ENCODE results near the gene LINC00237. TPM values are rescaled to one million over a fixed set of nuclear protein-coding genes. Genes with fewer than 3 reads are reported as not detected.

Gene LINC00237
- polyA plus RNA-seq, 2 donors: not detected

DNA sequence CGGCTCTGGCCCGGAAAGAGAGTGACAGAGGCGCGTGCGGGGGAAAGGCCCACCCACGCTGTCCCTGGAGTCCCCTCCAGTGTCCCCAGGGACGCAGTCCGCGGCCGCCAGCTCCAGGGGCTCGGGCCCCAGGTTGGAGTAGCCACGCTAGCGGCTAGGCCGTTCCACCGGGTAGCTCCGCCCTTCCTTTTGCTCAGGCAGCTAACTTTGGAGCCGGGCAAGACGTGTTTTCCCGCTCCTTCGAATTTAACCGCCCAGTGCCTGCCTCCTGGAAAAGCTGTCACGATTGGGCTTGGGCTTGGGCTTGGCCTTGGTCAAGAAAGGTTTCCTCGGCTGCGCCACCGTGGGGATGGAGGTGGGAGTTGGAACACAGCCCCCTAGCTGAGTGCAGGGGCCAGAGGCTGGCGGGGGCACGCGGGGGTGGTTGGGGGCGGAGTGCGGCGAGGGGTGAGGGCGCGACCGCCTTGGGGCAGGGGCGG, 4.7 kb downstream of the LINC00237 start:
- 7 to 9% methylated on average over 26 to 35 of the region's 35 CpGs for WGBS, 2 donors
- Histone ChIP-seq H3K4me1 (ENCODE audit: control insufficient read depth in 2 of 2, insufficient read depth in 2 of 2, low read length in 1 of 2) (peaks cover 20 to 34% of the 10 kb centered on the region in 2 donors), H3K9me3 (ENCODE audit: control insufficient read depth in 2 of 2, insufficient read depth in 1 of 2, low read depth in 1 of 2, low read length in 1 of 2) (peaks cover 0 to 3% of the 10 kb centered on the region in 2 donors), H3K27ac (ENCODE audit: low read depth in 2 of 2, low read length in 1 of 2) (no peak overlapping the region), H3K36me3 (ENCODE audit: control insufficient read depth in 2 of 2, insufficient read depth in 2 of 2, low read length in 1 of 2) (no peaks in the 10 kb centered on the region), H3K27me3 (ENCODE audit: control insufficient read depth in 1 of 2, insufficient read depth in 2 of 2, low read length in 2 of 2) (peaks cover 7 to 56% of the 10 kb centered on the region in 2 donors), H3K4me3 (ENCODE audit: low read depth in 1 of 2, low read length in 2 of 2) (peak overlapping the region; percentile 15 to 60)

DNA sequence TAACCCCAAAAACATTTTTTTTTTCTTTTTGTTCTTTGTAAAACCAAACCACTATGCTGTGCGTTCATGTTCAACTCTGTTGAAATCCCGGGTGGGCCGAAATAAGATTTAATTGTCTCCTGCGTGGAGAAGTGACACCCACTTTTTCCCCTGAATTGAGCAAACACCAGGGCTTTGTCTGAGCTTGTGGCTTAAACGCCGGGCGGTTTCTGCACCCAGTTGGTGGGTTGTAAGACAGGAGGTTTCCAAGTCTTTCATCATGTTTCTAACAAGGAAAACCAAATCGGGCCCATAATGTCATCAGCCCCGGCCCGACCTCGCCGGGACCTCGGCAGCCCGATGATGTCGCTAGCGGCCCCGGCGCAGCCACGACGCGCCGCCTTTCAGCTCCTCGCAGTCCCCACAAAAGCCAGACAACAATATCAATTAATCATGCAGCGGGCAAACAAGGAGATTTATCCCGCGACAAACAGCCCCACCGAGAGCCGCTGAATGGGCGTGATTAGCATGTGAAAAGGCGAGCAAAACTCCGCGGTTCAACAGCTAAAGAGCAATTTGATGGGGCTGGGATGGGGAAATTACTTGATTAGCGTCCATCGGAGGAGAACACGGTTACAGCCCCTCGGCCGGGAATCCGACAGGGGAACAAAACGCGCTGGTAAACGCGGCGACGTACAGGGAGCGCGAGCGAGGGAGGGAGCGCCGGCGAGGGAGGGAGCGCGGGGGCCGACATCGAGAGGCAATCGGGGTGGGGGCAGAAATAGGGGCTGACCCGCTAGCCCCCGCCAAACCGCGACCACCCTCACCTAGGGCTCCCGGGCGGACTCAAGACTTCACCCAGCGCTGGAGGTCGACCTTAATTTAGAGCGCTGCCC, 5.3 kb downstream of the LINC00237 start:
- peak overlapping the region; percentile 18 to 60 for H3K4me3 ChIP-seq (ENCODE audit: low read depth in 1 of 2, low read length in 2 of 2)
- peaks cover 0 to 3% of the 10 kb centered on the region in 2 donors for H3K9me3 ChIP-seq (ENCODE audit: control insufficient read depth in 2 of 2, insufficient read depth in 1 of 2, low read depth in 1 of 2, low read length in 1 of 2)
- peaks cover 4 to 55% of the 10 kb centered on the region in 2 donors for H3K27me3 ChIP-seq (ENCODE audit: control insufficient read depth in 1 of 2, insufficient read depth in 2 of 2, low read length in 2 of 2)
- 5 to 6% methylated on average over 63 to 64 of the region's 64 CpGs for WGBS, 2 donors
- H3K4me1 ChIP-seq (ENCODE audit: control insufficient read depth in 2 of 2, insufficient read depth in 2 of 2, low read length in 1 of 2): peaks cover 20 to 30% of the 10 kb centered on the region in 2 donors
- no peaks in the 10 kb centered on the region for H3K36me3 ChIP-seq (ENCODE audit: control insufficient read depth in 2 of 2, insufficient read depth in 2 of 2, low read length in 1 of 2)
- no peak overlapping the region for H3K27ac ChIP-seq (ENCODE audit: low read depth in 2 of 2, low read length in 1 of 2)

DNA sequence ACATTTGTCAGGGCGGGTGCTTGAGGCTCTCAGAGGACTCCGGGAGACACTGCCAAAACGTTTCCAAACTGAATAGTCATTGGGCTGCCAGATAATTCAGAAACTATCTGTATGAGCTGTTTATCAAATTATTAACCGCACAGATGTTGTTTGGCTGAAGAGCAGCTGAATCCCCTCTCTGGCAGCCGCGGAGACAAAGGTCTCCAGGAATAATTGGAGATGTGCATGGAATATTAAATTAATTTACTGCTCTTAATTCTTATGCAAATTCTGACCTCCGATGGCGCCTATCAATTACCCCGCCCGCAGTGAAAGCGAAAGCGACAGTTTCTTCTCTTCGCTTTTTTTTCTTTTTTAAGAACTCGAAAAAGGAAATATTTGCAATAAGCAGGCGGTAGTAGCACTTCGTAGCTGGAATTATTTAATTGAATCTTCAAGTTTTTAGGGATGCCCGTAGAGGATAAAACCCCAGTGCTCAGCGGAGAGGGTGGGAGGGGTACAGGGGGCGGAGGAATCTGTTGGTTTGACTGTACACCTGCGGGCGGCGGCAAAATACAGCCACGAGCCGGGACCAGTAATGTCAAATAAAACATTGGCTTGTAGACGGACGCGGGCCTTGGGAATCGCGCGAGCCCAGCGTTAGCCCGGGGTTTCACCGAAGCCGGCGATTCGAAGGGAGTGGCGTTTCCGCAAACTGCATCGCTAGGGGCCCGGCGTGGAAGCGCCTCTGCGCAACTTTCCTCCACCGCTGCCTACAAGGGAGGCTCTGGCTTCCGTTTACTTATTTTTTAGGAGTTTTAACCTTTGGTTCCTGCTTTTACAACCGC, 6.2 kb downstream of the LINC00237 start:
- H3K4me1 ChIP-seq (ENCODE audit: control insufficient read depth in 2 of 2, insufficient read depth in 2 of 2, low read length in 1 of 2): peaks cover 15 to 23% of the 10 kb centered on the region in 2 donors
- H3K36me3 ChIP-seq (ENCODE audit: control insufficient read depth in 2 of 2, insufficient read depth in 2 of 2, low read length in 1 of 2): no peaks in the 10 kb centered on the region
- H3K27ac ChIP-seq (ENCODE audit: low read depth in 2 of 2, low read length in 1 of 2): no peak overlapping the region
- H3K4me3 ChIP-seq (ENCODE audit: low read depth in 1 of 2, low read length in 2 of 2): peak overlapping the region; percentile 18 to 60
- peaks cover 4 to 46% of the 10 kb centered on the region in 2 donors for H3K27me3 ChIP-seq (ENCODE audit: control insufficient read depth in 1 of 2, insufficient read depth in 2 of 2, low read length in 2 of 2)
- 4 to 7% methylated on average over 46 of the region's 46 CpGs for WGBS, 2 donors
- H3K9me3 ChIP-seq (ENCODE audit: control insufficient read depth in 2 of 2, insufficient read depth in 1 of 2, low read depth in 1 of 2, low read length in 1 of 2): peaks cover 0 to 3% of the 10 kb centered on the region in 2 donors

DNA sequence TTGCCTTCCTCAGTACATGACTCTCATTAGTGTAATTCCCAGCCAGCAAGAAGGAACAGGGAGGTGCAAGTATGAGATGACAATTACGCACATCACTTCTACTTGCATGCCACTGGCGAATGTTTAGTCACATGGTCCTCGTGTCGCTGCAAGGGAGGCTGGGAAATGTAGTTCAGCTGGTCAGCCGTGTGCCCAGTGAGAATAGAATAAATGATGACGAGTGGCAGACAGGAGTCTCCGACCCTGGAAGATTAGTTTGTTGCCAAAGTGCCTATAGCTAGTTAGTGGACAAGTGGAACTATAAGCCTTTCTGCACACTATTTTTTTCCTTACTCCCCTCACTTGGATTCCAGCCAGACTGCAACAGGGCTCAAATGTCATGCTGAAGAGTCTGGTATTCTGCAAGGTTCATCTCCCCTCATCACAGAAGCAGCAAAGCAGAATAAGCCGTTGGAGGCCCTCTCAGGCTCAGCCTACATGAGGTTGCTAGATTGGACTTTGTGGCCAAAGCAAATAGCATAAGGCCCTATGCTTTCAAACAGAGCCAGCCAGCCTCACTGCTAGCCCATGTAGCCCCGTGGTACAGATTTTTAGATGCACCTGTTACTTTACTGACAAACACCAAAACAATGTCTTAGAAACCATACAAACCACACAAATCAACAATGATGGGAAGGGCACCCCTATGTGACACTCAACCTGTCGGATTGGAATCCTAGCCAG, 9.7 kb downstream of the LINC00237 start:
- WGBS, 2 donors: 40 to 44% methylated on average over 10 of the region's 10 CpGs

DNA sequence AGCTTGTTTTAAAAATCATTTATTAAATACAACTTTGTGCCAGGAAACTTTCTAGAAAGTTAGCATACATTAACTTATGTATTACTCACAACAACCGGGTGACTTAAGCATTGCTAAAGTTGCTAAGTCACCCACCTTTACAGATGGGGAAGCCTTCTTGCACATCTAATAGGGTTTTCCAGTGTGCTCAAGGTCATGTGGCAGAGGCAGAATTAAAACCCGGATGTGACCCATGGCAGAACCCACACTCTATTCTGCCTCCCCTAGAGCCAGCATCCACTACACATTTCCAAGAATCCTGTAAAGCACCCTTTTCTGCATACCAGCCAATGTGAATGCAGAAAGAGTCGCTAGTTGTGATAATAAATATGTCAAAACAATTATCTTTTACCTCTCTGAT, 13.4 kb downstream of the LINC00237 start:
- Histone ChIP-seq H3K27me3 (ENCODE audit: control insufficient read depth in 1 of 2, insufficient read depth in 2 of 2, low read length in 2 of 2) (peaks cover 0 to 4% of the 10 kb centered on the region in 2 donors), H3K27ac (ENCODE audit: low read depth in 2 of 2, low read length in 1 of 2) (no peak overlapping the region), H3K36me3 (ENCODE audit: control insufficient read depth in 2 of 2, insufficient read depth in 2 of 2, low read length in 1 of 2) (no peaks in the 10 kb centered on the region), H3K9me3 (ENCODE audit: control insufficient read depth in 2 of 2, insufficient read depth in 1 of 2, low read depth in 1 of 2, low read length in 1 of 2) (no peaks in the 10 kb centered on the region), H3K4me3 (ENCODE audit: low read depth in 1 of 2, low read length in 2 of 2) (no peak overlapping the region), H3K4me1 (ENCODE audit: control insufficient read depth in 2 of 2, insufficient read depth in 2 of 2, low read length in 1 of 2) (peaks cover 0 to 2% of the 10 kb centered on the region in 2 donors)
- 68 to 78% methylated on average over 3 of the region's 3 CpGs for WGBS, 2 donors

More for the DNA sequence above, 9.7 kb downstream of the LINC00237 start:
- H3K4me1 ChIP-seq (ENCODE audit: control insufficient read depth in 2 of 2, insufficient read depth in 2 of 2, low read length in 1 of 2): peaks cover 2 to 11% of the 10 kb centered on the region in 2 donors
- H3K27ac ChIP-seq (ENCODE audit: low read depth in 2 of 2, low read length in 1 of 2): no peak overlapping the region
- H3K9me3 ChIP-seq (ENCODE audit: control insufficient read depth in 2 of 2, insufficient read depth in 1 of 2, low read depth in 1 of 2, low read length in 1 of 2): peaks cover 0 to 3% of the 10 kb centered on the region in 2 donors
- no peak overlapping the region for H3K4me3 ChIP-seq (ENCODE audit: low read depth in 1 of 2, low read length in 2 of 2)
- peaks cover 0 to 20% of the 10 kb centered on the region in 2 donors for H3K27me3 ChIP-seq (ENCODE audit: control insufficient read depth in 1 of 2, insufficient read depth in 2 of 2, low read length in 2 of 2)
- H3K36me3 ChIP-seq (ENCODE audit: control insufficient read depth in 2 of 2, insufficient read depth in 2 of 2, low read length in 1 of 2): no peaks in the 10 kb centered on the region

DNA sequence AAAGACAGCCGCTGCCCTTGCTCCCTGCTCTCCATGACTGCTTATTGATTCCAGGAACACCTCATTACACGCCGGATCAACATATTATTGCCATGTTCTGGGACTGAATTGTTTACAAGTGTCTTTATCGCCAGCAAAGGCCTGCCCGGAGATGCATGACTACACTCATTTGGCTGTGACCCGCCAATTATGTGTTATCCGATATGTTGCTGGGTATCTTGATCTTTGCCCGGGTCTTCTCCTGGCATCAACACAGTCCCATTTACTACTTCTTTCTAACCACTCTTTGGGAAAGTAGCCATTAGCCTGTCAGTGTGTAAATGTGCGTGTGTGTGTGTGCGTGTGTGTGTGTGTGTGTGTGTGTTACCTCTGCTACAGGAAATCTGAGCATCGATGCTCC, 15.4 kb downstream of the LINC00237 start:
- H3K9me3 ChIP-seq (ENCODE audit: control insufficient read depth in 2 of 2, insufficient read depth in 1 of 2, low read depth in 1 of 2, low read length in 1 of 2): no peaks in the 10 kb centered on the region
- H3K27me3 ChIP-seq (ENCODE audit: control insufficient read depth in 1 of 2, insufficient read depth in 2 of 2, low read length in 2 of 2): peaks cover 0 to 4% of the 10 kb centered on the region in 2 donors
- peaks cover 0 to 2% of the 10 kb centered on the region in 2 donors for H3K4me1 ChIP-seq (ENCODE audit: control insufficient read depth in 2 of 2, insufficient read depth in 2 of 2, low read length in 1 of 2)
- no peaks in the 10 kb centered on the region for H3K36me3 ChIP-seq (ENCODE audit: control insufficient read depth in 2 of 2, insufficient read depth in 2 of 2, low read length in 1 of 2)
- no peak overlapping the region for H3K4me3 ChIP-seq (ENCODE audit: low read depth in 1 of 2, low read length in 2 of 2)
- H3K27ac ChIP-seq (ENCODE audit: low read depth in 2 of 2, low read length in 1 of 2): no peak overlapping the region
- 78 to 79% methylated on average over 11 of the region's 11 CpGs for WGBS, 2 donors

DNA sequence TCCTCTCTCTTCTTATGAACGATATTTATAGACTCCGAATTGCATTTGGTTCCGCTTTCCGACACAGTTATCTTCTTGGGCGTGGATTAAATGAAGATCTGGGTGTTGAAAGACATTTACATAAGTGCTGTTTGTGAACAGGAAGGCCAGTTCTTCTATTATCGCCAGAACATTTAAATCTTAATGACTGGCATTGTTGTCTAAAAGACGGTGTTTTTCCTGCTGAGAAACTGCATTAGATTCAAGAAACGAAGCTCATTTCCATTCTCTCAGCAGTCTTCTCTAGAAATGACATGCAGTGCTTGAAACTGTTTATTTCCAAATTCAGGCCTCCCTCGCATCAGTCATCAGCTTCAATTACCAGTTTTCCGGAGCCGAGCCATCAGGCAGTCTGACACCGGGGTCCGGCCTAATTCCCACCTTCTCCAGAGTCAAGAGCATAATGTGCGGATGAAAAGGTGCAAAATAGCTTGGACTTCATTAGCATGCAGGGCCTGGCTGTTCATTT, 16.0 kb downstream of the LINC00237 start:
- no peak overlapping the region for H3K4me3 ChIP-seq (ENCODE audit: low read depth in 1 of 2, low read length in 2 of 2)
- H3K9me3 ChIP-seq (ENCODE audit: control insufficient read depth in 2 of 2, insufficient read depth in 1 of 2, low read depth in 1 of 2, low read length in 1 of 2): no peaks in the 10 kb centered on the region
- 48 to 49% methylated on average over 14 of the region's 14 CpGs for WGBS, 2 donors
- peaks cover 0 to 4% of the 10 kb centered on the region in 2 donors for H3K27me3 ChIP-seq (ENCODE audit: control insufficient read depth in 1 of 2, insufficient read depth in 2 of 2, low read length in 2 of 2)
- H3K27ac ChIP-seq (ENCODE audit: low read depth in 2 of 2, low read length in 1 of 2): no peak overlapping the region
- H3K4me1 ChIP-seq (ENCODE audit: control insufficient read depth in 2 of 2, insufficient read depth in 2 of 2, low read length in 1 of 2): peaks cover 0 to 2% of the 10 kb centered on the region in 2 donors
- H3K36me3 ChIP-seq (ENCODE audit: control insufficient read depth in 2 of 2, insufficient read depth in 2 of 2, low read length in 1 of 2): no peaks in the 10 kb centered on the region

DNA sequence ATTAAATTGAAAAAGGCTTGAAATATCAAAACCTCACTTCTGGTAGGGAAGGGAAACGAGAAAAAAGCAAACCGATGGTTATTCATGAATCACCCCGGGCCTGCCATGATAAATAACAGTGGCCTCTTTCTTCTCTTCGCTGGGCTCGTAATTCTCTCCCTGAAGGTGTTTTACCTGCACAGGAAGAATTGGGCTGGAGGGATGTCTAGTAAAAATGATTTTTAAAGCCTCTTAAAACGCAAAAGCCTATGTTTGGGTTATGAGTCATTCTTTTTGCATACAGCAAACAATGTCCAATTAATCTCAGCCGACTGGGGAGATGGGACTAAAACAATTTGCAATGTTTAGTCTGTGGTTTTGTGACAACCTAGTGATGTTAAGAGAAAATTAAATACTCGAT, 16.8 kb downstream of the LINC00237 start:
- Histone ChIP-seq H3K36me3 (ENCODE audit: control insufficient read depth in 2 of 2, insufficient read depth in 2 of 2, low read length in 1 of 2) (no peaks in the 10 kb centered on the region), H3K4me3 (ENCODE audit: low read depth in 1 of 2, low read length in 2 of 2) (no peak overlapping the region), H3K27me3 (ENCODE audit: control insufficient read depth in 1 of 2, insufficient read depth in 2 of 2, low read length in 2 of 2) (peaks cover 0 to 4% of the 10 kb centered on the region in 2 donors), H3K4me1 (ENCODE audit: control insufficient read depth in 2 of 2, insufficient read depth in 2 of 2, low read length in 1 of 2) (peaks cover 0 to 2% of the 10 kb centered on the region in 2 donors), H3K9me3 (ENCODE audit: control insufficient read depth in 2 of 2, insufficient read depth in 1 of 2, low read depth in 1 of 2, low read length in 1 of 2) (no peaks in the 10 kb centered on the region), H3K27ac (ENCODE audit: low read depth in 2 of 2, low read length in 1 of 2) (no peak overlapping the region)
- 30 to 41% methylated on average over 8 of the region's 8 CpGs for WGBS, 2 donors

Data from esophagus (tissue), 2 donors.